ENCODE measurements around the gene PSG7.
A peak's percentile ranks its signal among the peaks of the same experiment; 100 is the strongest.
"Not testable (repeated sequence)": the region's sequence is repeated elsewhere in the genome, so short reads cannot be mapped to it uniquely, and the experiment has no call there.

Gene PSG7

DNA sequence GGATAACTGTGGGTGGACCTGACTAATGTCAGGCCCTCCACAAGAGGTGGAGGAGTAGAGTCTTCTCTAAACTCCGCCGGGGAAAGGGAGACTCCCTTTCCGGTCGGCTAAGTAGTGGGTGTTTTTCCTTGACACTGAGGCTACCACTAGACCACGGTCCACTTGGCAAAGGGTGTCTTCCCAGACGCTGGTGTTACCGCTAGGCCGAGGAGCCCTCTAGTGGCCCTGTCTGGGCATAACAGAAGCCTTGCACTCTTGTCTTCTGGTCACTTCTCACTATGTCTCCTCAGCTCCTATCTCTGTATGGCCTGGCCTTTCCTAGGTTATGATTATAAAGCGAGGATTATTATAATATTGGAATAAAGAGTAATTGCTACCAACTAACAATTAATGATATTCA is 13.9 kb downstream of the PSG7 start:
- DNase-seq, result peak; percentile 34
- peaks cover 13% of the 10 kb centered on the region for H3K27me3 Mint-ChIP-seq
- H3K4me3 Mint-ChIP-seq; H3K9me3 Mint-ChIP-seq; H3K27ac Mint-ChIP-seq; ATAC-seq; H3K4me1 Mint-ChIP-seq; H3K36me3 Mint-ChIP-seq (ENCODE audit: low read depth): not testable (repeated sequence)

DNA sequence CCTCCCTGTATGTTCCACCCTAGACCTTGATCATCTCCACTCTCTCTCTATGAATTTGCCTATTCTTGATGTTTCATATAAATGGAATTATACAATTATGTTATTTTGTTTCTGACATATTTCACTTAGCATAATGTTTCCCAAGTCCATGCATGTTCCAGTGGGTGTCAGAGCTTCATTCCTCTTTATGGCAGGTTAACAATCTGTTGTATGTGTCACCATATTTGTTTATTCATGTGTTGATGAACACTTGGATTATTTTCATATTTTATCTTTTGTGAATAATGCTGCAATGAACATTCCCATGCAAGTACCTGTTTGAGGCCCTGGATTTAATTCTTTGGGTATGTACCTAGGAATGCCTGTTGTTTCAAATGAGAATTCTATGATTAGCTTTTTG is 16.0 kb downstream of the PSG7 start:
- H3K27ac Mint-ChIP-seq; DNase-seq; ATAC-seq; H3K9me3 Mint-ChIP-seq; H3K36me3 Mint-ChIP-seq (ENCODE audit: low read depth); H3K4me1 Mint-ChIP-seq; H3K4me3 Mint-ChIP-seq: not testable (repeated sequence)
- peaks cover 13% of the 10 kb centered on the region for H3K27me3 Mint-ChIP-seq

DNA sequence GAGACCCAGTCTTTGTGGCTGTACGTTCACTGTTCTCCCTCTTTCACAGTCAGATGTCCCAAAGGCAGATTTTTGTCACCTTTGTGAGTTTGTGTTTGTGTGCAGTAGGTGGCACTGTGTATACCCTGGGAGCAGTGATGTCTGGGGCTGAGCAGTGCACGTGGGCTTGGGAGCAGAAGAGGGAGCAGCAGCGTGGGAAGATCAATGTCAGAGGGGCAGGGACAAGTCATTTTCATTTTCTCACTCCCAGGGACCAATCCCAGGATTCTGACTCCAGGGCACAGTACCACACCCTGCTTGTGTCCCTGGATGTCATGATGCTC is 17.3 kb downstream of the PSG7 start:
- DNase-seq (no peak), ATAC-seq (no peak)
- no peaks in the 10 kb centered on the region for H3K9me3 Mint-ChIP-seq
- H3K27me3 Mint-ChIP-seq, result peaks cover 9% of the 10 kb centered on the region
- no peak overlapping the region for H3K27ac Mint-ChIP-seq
- H3K4me1 Mint-ChIP-seq, result no peaks in the 10 kb centered on the region
- no peak overlapping the region for H3K4me3 Mint-ChIP-seq
- no peaks in the 10 kb centered on the region for H3K36me3 Mint-ChIP-seq (ENCODE audit: low read depth)

DNA sequence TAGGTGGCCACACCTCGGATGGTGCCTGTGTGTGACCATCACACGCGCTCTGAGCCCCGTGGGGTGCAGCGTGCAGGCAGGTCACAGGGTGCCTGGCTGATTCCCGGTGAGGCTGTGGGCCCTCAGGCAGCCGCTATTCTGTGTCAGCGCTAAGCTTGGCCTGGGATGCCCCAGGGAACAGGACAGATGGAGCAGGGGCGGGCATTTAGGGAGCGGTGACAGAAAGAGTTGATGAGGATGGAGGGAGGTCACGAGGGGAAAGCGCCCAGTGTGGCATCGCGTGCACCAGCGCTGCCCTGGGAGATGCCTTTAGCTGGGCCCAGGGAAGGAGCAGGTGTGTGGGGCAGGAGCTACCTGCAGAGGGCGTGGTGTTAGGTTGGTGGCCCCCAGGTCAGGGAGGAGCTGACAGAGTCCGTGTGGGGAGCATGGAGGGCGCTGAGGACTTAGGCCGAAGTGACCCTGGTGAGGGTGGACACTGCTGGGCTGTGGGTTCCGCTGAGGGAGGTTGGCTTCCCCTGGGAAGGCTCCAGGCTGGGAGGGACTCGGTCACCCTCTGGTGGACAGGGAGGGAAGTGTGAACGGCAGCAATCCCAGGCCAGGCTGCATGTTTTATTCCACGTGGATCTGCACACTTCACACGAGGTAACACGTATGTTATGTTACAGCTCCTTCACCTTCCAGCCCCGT is 17.8 kb downstream of the PSG7 start:
- H3K4me1 Mint-ChIP-seq; H3K4me3 Mint-ChIP-seq; H3K27me3 Mint-ChIP-seq; H3K36me3 Mint-ChIP-seq (ENCODE audit: low read depth); DNase-seq; ATAC-seq; H3K9me3 Mint-ChIP-seq; H3K27ac Mint-ChIP-seq: not testable (repeated sequence)

DNA sequence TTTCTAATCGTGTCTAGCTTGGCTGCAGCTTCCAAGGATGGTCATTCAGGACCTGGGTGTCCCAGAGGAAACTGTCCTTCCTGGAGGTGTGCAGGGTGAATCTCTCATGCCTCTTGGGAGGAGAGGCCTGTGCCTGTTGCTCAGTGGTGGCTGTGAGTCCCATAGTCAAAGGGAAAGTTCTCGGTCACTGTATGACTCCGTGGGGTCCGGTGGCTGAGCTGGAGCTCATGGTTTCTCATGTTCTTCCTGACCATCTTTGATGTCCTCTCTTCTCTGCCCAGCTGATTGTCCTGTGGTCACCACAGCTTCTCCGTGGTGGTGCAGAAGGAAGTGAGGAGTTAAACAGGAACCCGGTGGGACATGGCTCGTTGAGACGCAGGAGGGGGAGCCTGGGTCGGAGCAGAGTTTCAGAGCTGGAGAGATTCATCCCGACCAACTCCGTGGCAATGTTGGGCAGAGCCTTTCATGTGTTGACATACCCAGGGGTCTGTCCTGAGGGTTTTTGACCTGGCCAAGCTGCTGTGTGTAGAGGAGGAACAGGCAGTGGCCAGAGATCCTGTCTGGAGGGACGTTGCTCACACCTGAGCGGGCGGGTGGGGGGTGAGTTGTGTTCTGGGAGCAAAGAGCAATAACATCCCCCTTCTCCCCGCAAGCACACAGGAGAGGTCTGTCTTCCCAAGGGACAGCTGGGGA is 18.5 kb downstream of the PSG7 start:
- H3K4me3 Mint-ChIP-seq; H3K27ac Mint-ChIP-seq; H3K9me3 Mint-ChIP-seq; DNase-seq; H3K36me3 Mint-ChIP-seq (ENCODE audit: low read depth); H3K27me3 Mint-ChIP-seq; ATAC-seq; H3K4me1 Mint-ChIP-seq: not testable (repeated sequence)

DNA sequence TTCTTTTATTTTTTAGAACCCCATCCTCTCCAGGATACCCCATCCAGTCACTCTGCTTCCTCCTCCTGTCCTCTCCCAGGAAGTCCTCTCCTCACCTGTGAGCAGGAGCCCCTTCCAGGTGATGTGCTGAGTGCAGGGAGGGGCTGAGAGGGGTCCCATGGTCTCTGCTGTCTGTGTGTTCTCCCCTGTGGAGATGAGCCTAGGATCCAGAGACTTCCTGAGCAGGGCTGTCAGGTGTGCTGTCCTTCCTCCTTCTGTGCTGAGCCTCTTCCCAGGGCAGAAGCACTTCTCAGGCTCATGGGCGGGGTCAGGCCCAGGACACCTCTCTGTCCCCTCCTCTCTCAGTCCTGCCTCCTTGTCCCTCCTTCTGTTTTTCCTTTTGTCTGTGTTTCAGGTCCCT is 19.4 kb downstream of the PSG7 start, which contains the start of gene PSG6:
Gene PSG6, minus strand, starts transcription at position 261 of the 400 bp plus-strand sequence. Its CDS starts 102 bp downstream, at position 159.
- H3K36me3 Mint-ChIP-seq (ENCODE audit: low read depth); H3K27ac Mint-ChIP-seq; H3K27me3 Mint-ChIP-seq; H3K4me1 Mint-ChIP-seq; H3K4me3 Mint-ChIP-seq; H3K9me3 Mint-ChIP-seq; ATAC-seq; DNase-seq: not testable (repeated sequence)

DNA sequence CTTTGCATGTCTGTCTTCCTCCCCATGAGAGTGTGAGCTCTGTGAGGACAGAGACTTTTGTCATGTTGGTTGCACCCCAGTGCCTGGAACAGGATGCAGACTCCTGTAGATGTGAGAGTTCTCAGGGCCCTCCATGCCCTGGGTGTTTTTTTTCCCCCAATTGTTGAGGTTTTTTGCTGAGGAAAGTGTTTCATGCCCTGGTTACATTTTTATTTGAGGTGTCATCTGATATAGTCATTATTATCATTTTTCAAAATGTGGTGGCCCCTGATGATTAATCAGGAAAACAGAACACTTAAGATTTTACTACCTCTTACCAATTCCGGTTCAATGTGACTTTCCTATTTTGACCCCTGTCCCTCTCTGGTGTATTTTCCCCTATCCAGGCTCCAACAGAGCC is 20.1 kb downstream of the PSG7 start:
- H3K4me3 Mint-ChIP-seq; H3K27ac Mint-ChIP-seq; ATAC-seq; H3K4me1 Mint-ChIP-seq; H3K9me3 Mint-ChIP-seq; H3K27me3 Mint-ChIP-seq; H3K36me3 Mint-ChIP-seq (ENCODE audit: low read depth); DNase-seq: not testable (repeated sequence)

DNA sequence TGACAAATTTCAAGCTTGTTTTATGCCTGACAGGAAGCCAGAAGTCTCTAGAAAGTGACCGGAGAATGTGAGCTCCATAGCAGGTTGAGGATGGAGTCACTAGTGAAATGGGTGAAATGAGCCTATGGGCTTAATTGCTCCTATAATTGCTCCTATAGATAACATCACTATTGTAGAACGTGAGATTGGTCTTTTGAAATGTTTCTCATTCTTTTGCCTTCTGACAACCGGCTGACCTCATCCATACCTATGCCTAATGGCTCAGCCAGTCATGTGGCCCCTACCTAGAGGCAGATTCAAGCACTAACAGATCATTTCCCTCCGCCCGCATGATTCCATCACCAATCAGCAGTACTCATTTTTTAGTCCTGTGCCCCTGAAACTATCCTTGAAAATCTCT is 23.5 kb downstream of the PSG7 start:
- not testable (repeated sequence) for H3K27ac Mint-ChIP-seq; ATAC-seq; DNase-seq; H3K4me3 Mint-ChIP-seq; H3K4me1 Mint-ChIP-seq; H3K9me3 Mint-ChIP-seq; H3K36me3 Mint-ChIP-seq (ENCODE audit: low read depth); H3K27me3 Mint-ChIP-seq

DNA sequence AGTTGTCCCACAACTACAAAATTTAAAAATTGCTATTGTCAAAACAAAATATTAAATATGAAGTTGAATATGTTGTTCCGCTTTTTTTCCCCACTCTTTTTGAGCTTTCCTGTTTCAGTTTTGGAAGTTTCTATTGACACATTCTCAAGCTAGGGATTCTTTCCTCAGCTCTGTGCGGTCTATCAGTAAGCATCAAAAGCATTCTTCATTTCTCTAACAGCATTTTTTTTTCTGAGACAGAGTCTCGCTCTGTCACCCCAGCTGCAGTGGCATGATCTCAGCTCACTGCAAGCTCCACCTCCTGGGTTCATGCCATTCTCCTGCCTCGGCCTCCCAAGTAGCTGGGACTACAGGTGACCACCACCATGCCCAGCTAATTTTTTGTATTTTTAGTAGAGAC is 24.1 kb downstream of the PSG7 start:
- not testable (repeated sequence) for H3K27me3 Mint-ChIP-seq; H3K4me3 Mint-ChIP-seq; DNase-seq; H3K27ac Mint-ChIP-seq; H3K4me1 Mint-ChIP-seq; H3K9me3 Mint-ChIP-seq; ATAC-seq; H3K36me3 Mint-ChIP-seq (ENCODE audit: low read depth)

DNA sequence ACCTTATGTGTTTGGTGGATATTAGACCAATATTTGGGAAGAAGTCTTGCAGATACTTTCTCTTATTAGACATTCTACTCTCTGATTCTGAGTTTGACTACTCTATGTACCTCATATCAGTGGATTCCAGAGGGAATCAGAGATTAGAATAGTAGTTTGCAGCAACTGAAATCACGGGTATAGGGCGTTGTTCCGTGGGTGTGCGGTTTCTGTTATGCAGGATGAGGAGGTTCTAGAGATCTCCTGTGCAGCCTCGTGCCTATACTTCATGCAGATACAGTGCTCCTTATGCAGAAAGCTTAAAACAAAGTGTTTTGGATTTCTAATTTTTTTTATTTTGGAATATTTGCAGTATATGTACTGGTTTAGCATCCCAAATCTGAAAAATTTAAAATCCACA is 25.3 kb downstream of the PSG7 start:
- not testable (repeated sequence) for DNase-seq, H3K27ac Mint-ChIP-seq

DNA sequence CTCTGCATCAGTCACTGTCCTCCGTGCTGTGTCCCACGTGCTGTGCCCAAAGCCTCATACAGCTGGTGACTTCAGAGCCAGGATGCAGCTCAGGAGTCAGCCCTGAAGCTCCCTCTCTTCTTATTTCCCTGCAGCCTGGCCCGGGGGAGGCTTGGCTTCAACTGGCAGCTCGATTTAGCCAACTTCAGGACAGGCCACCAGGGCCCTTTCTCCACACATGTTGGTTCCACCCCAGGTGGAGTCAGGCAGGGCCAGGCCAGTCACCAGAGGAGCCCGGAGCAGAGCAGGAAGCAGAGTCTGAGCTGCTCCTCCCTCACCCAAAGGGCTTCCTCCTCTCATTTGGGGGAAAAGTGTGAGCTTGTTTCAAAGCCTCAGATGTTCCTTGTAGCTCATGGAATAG is 30.8 kb downstream of the PSG7 start:
- not testable (repeated sequence) for H3K36me3 Mint-ChIP-seq (ENCODE audit: low read depth); DNase-seq; H3K4me1 Mint-ChIP-seq; H3K9me3 Mint-ChIP-seq; ATAC-seq; H3K4me3 Mint-ChIP-seq; H3K27ac Mint-ChIP-seq
- peaks cover 14% of the 10 kb centered on the region for H3K27me3 Mint-ChIP-seq

More for the DNA sequence above, 25.3 kb downstream of the PSG7 start:
- H3K9me3 Mint-ChIP-seq; ATAC-seq; H3K27me3 Mint-ChIP-seq; H3K4me1 Mint-ChIP-seq; H3K36me3 Mint-ChIP-seq (ENCODE audit: low read depth); H3K4me3 Mint-ChIP-seq: not testable (repeated sequence)

DNA sequence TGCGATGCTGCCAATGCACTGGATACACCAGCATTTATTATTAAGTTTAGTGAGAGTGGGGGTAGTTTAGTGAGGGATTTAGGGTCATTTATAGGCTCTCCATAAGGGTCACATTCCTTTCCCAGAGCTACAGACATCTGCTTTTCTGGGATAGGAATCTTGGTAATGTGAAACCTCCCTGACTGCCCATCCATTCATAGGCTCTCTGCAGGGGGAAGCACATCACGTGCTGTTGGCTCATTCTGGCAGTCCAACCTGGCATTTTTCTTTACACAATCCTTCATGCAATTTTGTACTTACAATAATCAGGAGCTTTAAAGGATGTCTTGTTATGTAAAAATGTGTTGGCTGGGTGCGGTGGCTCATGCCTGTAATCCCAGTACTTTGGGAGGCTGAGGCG is 36.4 kb downstream of the PSG7 start:
- not testable (repeated sequence) for H3K4me3 Mint-ChIP-seq

DNA sequence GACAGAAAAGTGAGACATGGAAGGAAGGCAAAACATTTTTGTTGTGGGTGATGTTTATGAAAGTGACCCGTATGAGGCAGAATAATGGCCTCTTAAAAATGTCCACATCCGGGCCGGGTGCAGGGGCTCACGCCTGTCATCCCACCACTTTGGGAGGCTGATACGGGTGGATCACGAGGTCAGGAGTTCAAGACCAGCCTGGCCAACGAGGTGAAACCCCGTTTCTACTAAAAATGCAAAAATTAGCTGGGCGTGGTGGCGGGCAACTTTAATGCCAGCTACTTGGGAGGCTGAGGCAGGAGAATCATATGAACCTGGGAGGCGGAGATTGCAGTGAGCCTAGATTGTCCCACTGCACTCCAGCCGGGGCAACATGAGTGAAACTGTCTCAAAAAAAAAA is 37.3 kb downstream of the PSG7 start:
- H3K4me1 Mint-ChIP-seq; H3K27ac Mint-ChIP-seq; H3K4me3 Mint-ChIP-seq; DNase-seq; H3K9me3 Mint-ChIP-seq; H3K36me3 Mint-ChIP-seq (ENCODE audit: low read depth); ATAC-seq: not testable (repeated sequence)
- peaks cover 13% of the 10 kb centered on the region for H3K27me3 Mint-ChIP-seq

More for the DNA sequence above, 36.4 kb downstream of the PSG7 start:
- ATAC-seq; H3K4me1 Mint-ChIP-seq; H3K9me3 Mint-ChIP-seq; H3K36me3 Mint-ChIP-seq (ENCODE audit: low read depth); DNase-seq; H3K27ac Mint-ChIP-seq: not testable (repeated sequence)
- H3K27me3 Mint-ChIP-seq, result peaks cover 15% of the 10 kb centered on the region

DNA sequence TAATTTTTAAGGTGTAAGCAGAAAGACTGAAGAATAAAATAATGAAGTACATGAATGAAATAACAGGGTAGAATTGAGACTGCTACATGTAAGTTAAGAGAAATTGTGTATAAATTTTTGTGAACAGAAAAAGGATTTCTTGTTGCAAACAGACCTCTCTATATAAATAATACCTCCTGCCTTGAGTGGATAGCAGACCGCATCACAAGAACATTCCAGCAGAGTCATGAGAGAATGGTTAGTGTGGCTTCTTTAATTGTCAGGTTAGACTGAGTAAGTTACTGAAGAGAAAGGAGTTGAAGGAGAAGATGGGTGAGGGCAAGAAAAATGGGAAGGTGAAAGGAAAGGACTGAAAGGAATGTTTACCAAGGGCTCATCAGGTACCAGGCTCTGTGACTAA is 37.9 kb downstream of the PSG7 start:
- H3K27me3 Mint-ChIP-seq, result peaks cover 13% of the 10 kb centered on the region
- H3K36me3 Mint-ChIP-seq (ENCODE audit: low read depth); H3K27ac Mint-ChIP-seq; H3K4me3 Mint-ChIP-seq; H3K4me1 Mint-ChIP-seq; DNase-seq; ATAC-seq; H3K9me3 Mint-ChIP-seq: not testable (repeated sequence)

DNA sequence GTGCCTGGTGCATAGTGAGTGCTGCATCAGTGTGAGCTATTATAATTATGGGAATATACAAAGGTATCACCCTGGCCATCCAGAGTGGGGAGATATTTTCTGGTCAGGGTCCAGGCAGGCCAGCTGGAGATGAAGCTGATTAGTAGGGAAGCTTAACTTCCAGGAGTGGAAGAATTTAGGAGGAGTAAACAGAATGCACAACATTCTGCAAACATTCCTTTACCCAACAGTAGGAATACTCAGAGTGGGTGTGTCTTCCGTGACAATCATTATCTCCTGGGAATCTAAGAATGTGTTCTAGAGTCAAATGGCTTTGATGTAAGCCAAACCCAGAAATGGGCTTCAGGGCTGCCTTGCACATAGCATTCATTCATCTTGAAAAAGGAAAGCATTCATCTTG is 38.4 kb downstream of the PSG7 start:
- DNase-seq; H3K36me3 Mint-ChIP-seq (ENCODE audit: low read depth); H3K4me1 Mint-ChIP-seq; H3K9me3 Mint-ChIP-seq; H3K4me3 Mint-ChIP-seq; ATAC-seq; H3K27ac Mint-ChIP-seq: not testable (repeated sequence)
- H3K27me3 Mint-ChIP-seq, result peaks cover 13% of the 10 kb centered on the region
